Cardiac fibroblast (primary cell): ENCODE measurements around the gene GPX2.

Experiments used
- DNase-seq, 2 donors: peaks; one replicate each; pipeline versions ENCODE4 v3.0.0 to v3.0.0-alpha.2; 2010; ENCODE audit warnings: low read depth in 2 of 2
- H3K4me3 ChIP-seq, 2 donors: replicated peaks in 1 of 2; 1 replicate in 1 of 2; 2 replicates in 1 of 2; pipeline ENCODE4 v1.5.1; 2011; ENCODE audit warnings: low read depth in 2 of 2, low read length in 2 of 2, mild to moderate bottlenecking in 2 of 2, moderate library complexity in 1 of 2
- TF ChIP-seq, protein P1 (sequence below): IDR thresholded peaks from one replicate; pipeline ENCODE4 v1.5.1; 2011; ENCODE audit warnings: low read depth, mild to moderate bottlenecking, low read length, inconsistent platforms

Gene GPX2

DNA sequence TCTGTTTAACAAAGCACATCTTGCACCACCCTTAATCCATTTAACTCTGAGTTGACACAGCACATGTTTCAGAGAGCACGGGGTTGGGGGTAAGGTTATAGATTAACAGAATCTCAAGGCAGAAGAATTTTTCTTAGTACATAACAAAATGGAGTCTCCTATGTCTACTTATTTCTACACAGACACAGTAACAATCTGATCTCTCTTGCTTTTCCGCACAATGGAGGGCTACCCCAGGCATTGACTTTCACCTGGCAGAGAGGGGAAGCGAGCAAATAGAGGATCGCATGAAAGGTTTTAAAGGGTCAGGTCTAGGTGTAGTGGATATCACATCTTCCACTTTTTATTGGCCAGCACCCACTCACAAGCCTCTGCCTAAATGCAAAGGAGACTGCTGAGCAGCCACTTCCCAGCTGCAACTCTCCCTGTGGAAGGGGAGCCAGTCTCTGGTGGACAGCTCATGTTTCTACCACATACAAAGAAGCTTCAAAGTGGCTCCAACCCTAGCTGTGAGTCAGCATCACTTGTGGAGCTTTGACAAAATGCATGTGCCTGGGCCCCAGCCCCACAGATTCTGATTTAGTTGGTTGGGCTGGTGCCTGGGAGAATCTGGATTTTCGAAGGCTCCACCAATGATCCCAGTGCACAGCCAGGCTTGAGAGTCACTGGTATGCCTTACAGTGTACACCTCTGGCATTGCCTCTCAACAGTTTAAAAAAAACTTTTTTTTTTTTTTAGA lies 37.0 kb upstream of the GPX2 start:
- TF ChIP-seq, protein P1, sequence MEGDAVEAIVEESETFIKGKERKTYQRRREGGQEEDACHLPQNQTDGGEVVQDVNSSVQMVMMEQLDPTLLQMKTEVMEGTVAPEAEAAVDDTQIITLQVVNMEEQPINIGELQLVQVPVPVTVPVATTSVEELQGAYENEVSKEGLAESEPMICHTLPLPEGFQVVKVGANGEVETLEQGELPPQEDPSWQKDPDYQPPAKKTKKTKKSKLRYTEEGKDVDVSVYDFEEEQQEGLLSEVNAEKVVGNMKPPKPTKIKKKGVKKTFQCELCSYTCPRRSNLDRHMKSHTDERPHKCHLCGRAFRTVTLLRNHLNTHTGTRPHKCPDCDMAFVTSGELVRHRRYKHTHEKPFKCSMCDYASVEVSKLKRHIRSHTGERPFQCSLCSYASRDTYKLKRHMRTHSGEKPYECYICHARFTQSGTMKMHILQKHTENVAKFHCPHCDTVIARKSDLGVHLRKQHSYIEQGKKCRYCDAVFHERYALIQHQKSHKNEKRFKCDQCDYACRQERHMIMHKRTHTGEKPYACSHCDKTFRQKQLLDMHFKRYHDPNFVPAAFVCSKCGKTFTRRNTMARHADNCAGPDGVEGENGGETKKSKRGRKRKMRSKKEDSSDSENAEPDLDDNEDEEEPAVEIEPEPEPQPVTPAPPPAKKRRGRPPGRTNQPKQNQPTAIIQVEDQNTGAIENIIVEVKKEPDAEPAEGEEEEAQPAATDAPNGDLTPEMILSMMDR = no peak
- no peak overlapping the region for H3K4me3 ChIP-seq
- DNase-seq = peak; percentile 23

DNA sequence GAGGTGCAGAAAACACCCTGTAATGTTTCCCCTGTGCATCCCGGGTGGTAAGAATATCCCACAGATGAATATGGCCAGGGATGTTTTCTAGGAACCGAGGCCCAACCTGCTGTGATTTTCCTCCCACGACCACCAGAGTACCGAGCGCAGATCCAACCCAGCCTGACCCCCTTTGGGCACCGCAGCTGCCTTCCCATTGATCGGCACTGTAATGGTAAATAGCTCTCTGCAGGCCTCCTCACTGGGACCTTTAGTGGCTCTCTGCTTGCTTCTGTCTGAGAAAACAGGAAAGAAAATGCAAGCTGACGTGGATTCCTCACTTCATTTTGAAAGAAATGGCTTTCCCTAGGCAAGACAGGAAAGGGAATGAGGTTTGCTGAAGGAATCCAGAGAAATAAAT lies 32.0 kb upstream of the GPX2 start:
- no peak for DNase-seq
- TF ChIP-seq, protein P1 = no peak
- H3K4me3 ChIP-seq = no peak overlapping the region

DNA sequence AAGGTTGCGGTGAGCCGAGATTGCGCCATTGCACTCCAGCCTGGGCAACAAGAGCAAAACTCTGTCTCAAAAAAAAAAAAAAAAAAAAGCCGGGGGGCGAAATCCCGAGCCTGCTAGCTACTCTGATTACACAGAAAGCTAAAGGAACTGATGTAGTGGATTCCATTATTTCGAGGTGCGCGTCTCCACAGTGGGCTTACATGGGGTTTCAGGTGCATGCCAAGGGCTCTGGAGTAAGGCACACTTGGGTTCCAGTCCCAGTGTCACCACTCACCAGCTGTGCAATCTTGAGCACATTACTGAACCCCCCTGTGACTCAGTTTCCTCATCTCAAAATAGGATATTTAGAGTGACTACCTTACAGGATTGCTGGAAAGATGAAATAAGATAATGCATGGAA lies 31.3 kb upstream of the GPX2 start:
- no peak for DNase-seq
- H3K4me3 ChIP-seq = no peak overlapping the region
- TF ChIP-seq, protein P1 = no peak

DNA sequence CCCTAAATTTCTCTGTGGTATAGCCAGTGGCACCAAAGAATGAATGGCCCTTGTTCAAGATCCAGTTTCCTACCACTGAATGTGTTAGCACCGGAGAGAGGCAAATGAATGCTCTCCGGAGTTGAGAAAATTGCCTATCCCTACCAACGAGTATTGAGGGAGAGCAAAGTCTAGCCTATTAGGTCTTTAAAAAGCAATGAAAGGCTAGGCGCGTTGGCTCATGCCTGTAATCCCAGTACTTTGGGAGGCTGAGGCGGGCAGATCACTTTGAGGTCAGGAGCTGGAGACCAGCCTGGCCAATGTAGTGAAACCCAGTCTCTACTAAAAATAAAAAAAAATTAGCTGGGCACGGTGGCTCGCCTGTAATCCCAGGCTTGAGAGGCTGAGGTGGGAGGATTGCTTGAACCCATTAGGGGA lies 30.5 kb upstream of the GPX2 start:
- TF ChIP-seq, protein P1 = no peak
- DNase-seq = no peak
- no peak overlapping the region for H3K4me3 ChIP-seq

DNA sequence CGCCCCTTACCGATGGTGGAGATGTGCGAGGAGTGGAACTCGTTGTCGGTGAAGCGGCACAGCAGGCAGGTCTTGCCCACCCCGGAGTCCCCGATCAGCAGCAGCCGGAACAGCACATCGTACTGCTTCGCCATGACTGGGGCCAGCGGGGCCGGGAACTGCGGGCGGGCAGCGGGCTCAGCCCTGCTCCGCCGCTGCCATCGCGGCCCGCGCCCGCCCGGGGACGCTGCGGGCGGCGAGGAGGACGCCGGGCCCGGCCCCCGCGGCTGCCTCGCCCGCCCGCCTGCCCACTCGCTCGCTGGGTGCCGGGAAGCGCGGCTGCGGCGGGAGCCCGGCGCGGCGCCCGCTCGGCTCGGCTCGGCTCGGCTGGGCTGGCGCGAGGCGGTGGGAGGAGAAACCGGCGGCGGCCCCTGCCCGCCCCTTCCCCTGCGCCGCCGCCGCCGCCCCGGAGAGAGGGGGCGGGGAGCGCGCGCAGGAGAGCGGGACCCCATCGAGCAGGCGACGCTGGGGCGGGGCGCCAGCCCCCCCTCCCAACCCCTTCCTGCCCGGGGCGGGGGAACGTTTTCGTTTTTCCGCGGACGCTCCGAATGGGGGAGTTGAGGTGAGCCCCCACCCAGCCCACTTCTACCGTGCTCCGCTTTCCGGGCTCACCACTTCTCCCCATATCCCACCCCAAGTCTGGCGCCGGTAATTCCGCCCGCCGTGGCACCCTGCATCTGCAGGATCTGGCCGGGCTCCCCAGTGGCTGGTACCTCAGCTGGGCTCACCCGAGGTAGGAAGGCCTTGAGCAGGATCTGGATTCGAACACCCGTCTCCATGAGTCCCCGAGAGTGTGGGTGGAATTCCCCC lies 29.6 kb upstream of the GPX2 start, which contains the start of gene RAB15:
Gene RAB15 (minus strand): TSS at position 394 of the 849 bp plus-strand sequence. CDS start 260 bp downstream, at position 134.
- peak in 1 of 2 donors; percentile 31 for DNase-seq
- TF ChIP-seq, protein P1 = no peak
- peak within 1 kb of the TSS; percentile 62 to 65 for H3K4me3 ChIP-seq

DNA sequence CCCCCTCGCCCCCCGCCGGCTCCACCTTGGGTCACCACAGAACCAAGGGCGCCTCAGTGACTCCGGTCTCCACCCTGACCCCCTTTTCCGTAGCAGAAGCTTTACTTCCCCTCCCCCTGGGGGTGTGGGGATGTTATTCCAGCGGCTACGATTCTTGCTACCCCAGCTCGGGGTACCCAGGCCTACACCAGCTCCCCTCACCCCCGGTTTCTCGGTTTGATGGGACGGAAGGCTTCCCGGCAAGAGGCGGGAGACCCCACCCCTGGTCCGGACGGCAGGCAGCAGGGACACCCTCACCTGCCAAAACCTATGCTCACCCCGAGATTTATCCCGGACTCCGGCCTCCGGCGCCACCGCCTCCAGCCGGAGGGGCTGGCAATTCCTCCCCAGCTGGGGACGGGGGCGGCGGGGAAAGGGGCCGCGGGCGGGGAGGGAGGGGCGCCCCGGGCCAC lies 29.0 kb upstream of the GPX2 start:
- H3K4me3 ChIP-seq = peak overlapping the region; percentile 62
- DNase-seq = no peak
- TF ChIP-seq, protein P1 = no peak
